ENCODE data around the gene THAP12.

DNA sequence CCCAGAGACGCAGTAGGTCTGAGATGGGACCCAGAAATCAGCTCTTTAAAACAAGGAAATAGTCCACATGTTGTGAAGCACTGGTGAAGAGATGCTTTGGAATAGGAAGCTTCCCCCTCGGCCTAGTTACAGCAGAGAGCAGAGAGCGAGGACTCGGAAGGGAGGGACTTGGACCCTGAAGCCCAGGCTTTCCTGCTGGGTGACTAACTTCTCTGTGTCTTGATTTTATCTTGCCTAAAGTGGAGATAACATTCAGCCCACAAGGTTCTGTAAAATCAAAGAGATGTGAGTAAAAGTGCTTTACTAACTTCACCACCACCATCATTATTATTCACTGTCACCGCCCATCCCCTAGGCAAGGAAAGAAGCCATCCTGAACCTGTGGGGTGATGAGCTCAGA is 58.4 kb downstream of the THAP12 start:
- TF ChIP-seq, protein P1, sequence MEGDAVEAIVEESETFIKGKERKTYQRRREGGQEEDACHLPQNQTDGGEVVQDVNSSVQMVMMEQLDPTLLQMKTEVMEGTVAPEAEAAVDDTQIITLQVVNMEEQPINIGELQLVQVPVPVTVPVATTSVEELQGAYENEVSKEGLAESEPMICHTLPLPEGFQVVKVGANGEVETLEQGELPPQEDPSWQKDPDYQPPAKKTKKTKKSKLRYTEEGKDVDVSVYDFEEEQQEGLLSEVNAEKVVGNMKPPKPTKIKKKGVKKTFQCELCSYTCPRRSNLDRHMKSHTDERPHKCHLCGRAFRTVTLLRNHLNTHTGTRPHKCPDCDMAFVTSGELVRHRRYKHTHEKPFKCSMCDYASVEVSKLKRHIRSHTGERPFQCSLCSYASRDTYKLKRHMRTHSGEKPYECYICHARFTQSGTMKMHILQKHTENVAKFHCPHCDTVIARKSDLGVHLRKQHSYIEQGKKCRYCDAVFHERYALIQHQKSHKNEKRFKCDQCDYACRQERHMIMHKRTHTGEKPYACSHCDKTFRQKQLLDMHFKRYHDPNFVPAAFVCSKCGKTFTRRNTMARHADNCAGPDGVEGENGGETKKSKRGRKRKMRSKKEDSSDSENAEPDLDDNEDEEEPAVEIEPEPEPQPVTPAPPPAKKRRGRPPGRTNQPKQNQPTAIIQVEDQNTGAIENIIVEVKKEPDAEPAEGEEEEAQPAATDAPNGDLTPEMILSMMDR (IDR thresholded peaks at IDR 0.05): no peak
- no peak for TF ChIP-seq POLR2A (IDR thresholded peaks at IDR 0.05)

All from lower leg skin (tissue), 3 donors.